WERI-Rb-1 (cell line): ENCODE measurements around the gene DOCK8.

Experiments
- DNase-seq: peaks from one replicate; pipeline ENCODE4 v3.0.0-alpha.2; 2020
- H3K27ac ChIP-seq: fragments of 250-450 bp; sonication (Bioruptor Pico); 2 replicates; pipeline ENCODE4 v1.5.1; 2020; ENCODE audit warnings: mild to moderate bottlenecking, moderate library complexity
- H3K27me3 ChIP-seq: fragments of 250-450 bp; sonication (Bioruptor Pico); 2 replicates; pipeline ENCODE4 v1.5.1; 2021; ENCODE audit warnings: mild to moderate bottlenecking, low read depth, moderate library complexity; ENCODE audit not compliant: insufficient read depth, severe bottlenecking
- H3K36me3 ChIP-seq: fragments of 250-450 bp; sonication (Bioruptor Pico); 2 replicates; pipeline ENCODE4 v1.5.1; 2020; ENCODE audit warnings: mild to moderate bottlenecking, moderate library complexity
- H3K4me3 ChIP-seq: 2 replicates; pipeline ENCODE4 v1.5.1; 2011; ENCODE audit warnings: low read depth, mild to moderate bottlenecking, control low read depth, low read length
- H3K9me3 ChIP-seq: fragments of 250-450 bp; sonication (Bioruptor Pico); 2 replicates; pipeline ENCODE4 v1.5.1; 2021; ENCODE audit warnings: mild to moderate bottlenecking, moderate library complexity; ENCODE audit not compliant: severe bottlenecking
- TF ChIP-seq, protein P1 (sequence below): IDR thresholded peaks from 2 replicates; pipeline ENCODE4 v1.5.1; 2011; ENCODE audit warnings: low read depth, mild to moderate bottlenecking, control low read depth, inconsistent platforms, low read length

DOCK8 gene

DNA sequence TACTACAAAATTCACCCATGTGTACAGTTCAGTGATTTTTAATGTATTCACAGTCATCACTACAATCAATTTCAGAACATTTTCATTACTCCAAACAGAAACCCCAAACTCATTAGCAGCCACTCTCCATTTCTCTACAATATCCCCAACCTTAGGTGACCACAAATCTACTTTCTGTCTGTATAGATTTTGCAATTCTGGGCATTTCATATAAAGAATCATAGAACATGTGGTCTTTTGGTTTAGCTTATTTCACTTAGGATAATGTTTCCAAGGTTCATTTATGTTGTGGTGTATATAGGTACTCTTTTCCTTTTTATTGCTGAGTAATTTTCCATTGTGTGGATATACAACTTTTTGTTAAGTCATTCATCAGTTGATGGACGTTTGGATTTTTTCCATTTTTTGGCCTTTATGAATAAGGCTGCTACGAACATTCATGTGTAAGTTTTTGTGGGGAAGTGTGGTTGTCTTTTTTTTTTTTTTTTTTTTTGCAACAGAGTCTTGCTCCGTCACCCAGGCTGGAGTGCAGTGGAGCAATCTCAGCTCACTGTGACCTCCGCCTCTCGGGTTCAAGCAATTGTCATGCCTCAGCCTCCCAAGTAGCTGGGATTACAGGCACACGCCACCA is 54.5 kb downstream of the DOCK8 start:
- Histone ChIP-seq H3K9me3 (no peaks in the 10 kb centered on the region), H3K36me3 (no peaks in the 10 kb centered on the region), H3K4me3 (no peak overlapping the region), H3K27me3 (no peaks in the 10 kb centered on the region), H3K27ac (no peak overlapping the region)
- TF ChIP-seq, protein P1, sequence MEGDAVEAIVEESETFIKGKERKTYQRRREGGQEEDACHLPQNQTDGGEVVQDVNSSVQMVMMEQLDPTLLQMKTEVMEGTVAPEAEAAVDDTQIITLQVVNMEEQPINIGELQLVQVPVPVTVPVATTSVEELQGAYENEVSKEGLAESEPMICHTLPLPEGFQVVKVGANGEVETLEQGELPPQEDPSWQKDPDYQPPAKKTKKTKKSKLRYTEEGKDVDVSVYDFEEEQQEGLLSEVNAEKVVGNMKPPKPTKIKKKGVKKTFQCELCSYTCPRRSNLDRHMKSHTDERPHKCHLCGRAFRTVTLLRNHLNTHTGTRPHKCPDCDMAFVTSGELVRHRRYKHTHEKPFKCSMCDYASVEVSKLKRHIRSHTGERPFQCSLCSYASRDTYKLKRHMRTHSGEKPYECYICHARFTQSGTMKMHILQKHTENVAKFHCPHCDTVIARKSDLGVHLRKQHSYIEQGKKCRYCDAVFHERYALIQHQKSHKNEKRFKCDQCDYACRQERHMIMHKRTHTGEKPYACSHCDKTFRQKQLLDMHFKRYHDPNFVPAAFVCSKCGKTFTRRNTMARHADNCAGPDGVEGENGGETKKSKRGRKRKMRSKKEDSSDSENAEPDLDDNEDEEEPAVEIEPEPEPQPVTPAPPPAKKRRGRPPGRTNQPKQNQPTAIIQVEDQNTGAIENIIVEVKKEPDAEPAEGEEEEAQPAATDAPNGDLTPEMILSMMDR, result no peak
- no peak for DNase-seq

DNA sequence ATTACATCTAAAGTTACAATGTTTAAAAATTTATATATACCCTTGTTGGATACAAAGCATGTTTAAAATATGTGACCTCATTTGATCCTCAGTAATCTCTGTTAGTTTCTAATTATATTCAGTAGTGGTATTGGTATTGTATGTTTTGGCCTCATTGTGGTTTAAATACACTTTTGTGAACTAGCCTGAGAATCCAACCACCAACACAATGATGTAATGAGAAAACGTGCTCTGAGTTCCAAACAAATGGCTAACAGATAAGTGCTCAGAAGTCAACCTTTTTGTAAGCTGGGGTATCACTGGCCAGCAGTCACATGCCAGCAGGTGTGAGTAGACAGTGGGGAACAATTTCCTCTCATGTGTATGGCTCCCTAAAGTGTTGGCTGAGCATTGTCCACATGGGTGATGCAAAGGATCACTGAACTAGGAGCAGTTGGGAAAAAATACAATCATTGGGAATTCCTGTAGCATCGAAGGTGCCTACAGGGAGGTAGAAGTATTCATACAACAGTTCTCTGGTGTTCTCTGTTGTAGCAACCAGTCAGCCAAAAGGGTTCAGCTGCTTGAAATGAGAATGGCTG is 56.1 kb downstream of the DOCK8 start:
- Histone ChIP-seq H3K36me3 (no peaks in the 10 kb centered on the region), H3K27ac (no peak overlapping the region), H3K27me3 (no peaks in the 10 kb centered on the region), H3K4me3 (no peak overlapping the region), H3K9me3 (no peaks in the 10 kb centered on the region)
- DNase-seq, result no peak
- TF ChIP-seq, protein P1, result no peak

DNA sequence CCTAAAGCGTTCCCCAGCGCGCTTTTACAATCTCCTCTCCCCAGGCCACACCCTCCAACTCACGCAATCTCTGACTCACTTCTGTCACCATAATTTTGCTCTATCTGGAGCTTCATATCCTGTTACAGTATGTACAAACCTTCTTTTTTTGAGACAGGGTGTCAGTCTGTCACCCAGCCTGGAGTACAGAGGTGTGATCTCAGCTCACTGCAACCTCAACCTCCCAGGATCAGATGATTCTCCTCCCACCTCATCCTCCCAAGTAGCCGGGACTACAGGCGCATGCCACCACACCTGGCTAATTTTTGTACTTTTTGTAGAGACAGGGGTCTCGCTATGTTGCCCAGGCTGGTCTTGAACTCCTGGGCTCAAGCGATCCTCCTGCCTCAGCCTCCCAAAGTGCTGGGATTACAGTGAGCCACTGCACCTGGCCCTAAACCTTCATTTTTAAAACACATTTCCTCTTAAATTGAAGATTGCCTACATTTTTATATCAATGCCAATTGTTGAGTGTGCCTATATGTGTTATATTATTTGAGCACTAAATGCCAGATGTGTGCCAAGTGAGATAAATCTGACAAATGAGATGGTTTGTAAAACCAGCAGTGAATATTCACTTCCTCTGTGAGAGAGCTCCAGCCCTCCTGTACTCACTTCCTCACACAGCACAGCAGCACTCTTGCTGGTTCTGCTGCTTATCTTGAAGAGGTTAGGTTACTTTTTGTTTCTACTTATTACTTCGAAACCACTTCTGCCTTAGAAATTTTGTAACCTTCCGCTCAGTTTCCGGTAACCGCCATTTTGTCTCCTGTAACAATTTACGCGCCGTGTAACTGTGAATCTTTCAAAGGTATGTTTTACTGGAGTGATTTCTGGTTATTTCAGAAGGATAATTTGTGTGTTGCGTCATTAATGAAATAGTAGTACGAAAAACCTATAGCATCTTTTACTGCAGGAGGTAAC is 57.9 kb downstream of the DOCK8 start:
- Histone ChIP-seq H3K27ac (no peak overlapping the region), H3K27me3 (no peaks in the 10 kb centered on the region), H3K36me3 (no peaks in the 10 kb centered on the region), H3K4me3 (no peak overlapping the region), H3K9me3 (no peaks in the 10 kb centered on the region)
- TF ChIP-seq, protein P1, result no peak
- DNase-seq, result no peak

DNA sequence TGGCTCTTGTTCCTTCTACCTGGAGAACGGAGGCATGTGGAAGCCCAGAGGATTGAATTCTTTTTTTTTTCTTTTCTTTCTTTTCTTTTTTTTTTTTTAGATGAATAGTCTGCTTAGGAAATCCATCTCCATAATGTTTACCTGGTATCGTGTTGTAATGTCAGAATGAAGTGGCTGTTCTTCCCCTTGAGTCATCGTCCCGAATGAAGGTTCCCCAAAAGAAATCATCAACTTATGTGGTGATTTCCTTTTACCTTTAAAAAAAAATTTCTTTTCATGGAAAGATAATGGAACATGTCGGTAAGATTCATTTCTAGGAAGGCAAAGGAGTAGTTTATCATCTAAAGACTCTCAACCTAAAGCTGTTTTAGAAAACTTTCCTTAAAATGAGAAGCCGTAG is 59.7 kb downstream of the DOCK8 start:
- Histone ChIP-seq H3K36me3 (no peaks in the 10 kb centered on the region), H3K27me3 (no peaks in the 10 kb centered on the region), H3K4me3 (no peak overlapping the region), H3K9me3 (no peaks in the 10 kb centered on the region), H3K27ac (no peak overlapping the region)
- TF ChIP-seq, protein P1, result no peak
- no peak for DNase-seq

DNA sequence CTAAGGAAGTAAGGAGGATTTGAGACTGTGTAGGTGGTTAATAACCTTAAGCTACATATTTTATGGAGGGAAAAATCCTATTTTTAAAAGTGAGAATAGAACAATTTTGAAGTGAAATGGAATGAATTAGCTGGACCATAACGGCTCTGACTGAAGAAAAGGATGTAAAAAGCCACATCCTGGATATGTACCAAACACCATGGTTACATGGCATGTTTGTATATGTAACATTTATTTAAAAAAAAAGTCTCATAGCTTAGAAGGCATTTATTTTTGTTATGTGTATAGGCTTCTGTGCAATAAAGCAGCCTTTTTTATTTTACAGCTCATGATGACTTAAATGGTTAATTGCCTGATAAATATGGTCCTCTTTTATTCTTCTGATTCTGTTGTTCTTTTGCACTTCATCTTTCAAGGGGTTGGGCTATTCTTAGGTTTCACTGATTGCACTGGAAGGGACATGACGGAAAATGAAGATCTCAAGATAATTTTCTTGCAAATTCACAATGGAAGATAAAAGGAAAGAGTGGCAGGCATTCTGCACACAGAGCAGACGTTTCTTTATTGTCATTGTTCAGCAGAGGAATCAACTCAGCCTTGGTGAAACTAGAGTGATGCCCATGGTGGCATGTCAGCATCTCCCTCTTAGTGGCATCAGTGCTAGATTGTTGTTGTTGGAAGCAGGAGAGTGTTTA is 63.1 kb downstream of the DOCK8 start:
- Histone ChIP-seq H3K27me3 (no peaks in the 10 kb centered on the region), H3K4me3 (no peak overlapping the region), H3K9me3 (no peaks in the 10 kb centered on the region), H3K36me3 (no peaks in the 10 kb centered on the region), H3K27ac (no peak overlapping the region)
- DNase-seq, result no peak
- TF ChIP-seq, protein P1, result no peak
